RWPE2 (cell line): ENCODE results near the gene MYO5A.
A peak's percentile ranks its signal among the peaks of the same experiment; 100 is the strongest.

Experiments used
- ATAC-seq: fragments of 200-7000 bp; cut with Tn5 transposase; 3 replicates; pipeline ENCODE4 v1.9.1; 2021; ENCODE audit warnings: low read depth
- DNase-seq: peaks from one replicate; pipeline ENCODE4 v3.0.0-alpha.2; 2020; ENCODE audit warnings: low spot score
- H3K27ac ChIP-seq: fragments of 450-650 bp; 2 replicates; pipeline ENCODE4 v1.5.1; 2017; ENCODE audit warnings: mild to moderate bottlenecking; ENCODE audit not compliant: poor library complexity, severe bottlenecking
- H3K27me3 ChIP-seq: fragments of 250-450 bp; sonication (Bioruptor Pico); 2 replicates; pipeline ENCODE4 v1.5.1; 2021; ENCODE audit warnings: mild to moderate bottlenecking, moderate library complexity; ENCODE audit not compliant: insufficient read depth, poor library complexity, severe bottlenecking
- H3K36me3 ChIP-seq: fragments of 250-450 bp; sonication (Bioruptor Pico); 2 replicates; pipeline ENCODE4 v1.5.1; 2020; ENCODE audit warnings: low read depth, mild to moderate bottlenecking, moderate library complexity
- H3K4me1 ChIP-seq: fragments of 250-450 bp; sonication (Bioruptor Pico); 2 replicates; pipeline ENCODE4 v1.5.1; 2021; ENCODE audit warnings: mild to moderate bottlenecking, moderate library complexity; ENCODE audit not compliant: insufficient read depth, poor library complexity, severe bottlenecking
- H3K4me3 ChIP-seq: fragments of 250-450 bp; sonication (Bioruptor Pico); 2 replicates; pipeline ENCODE4 v1.5.1; 2021; ENCODE audit warnings: mild to moderate bottlenecking, moderate library complexity; ENCODE audit not compliant: severe bottlenecking
- H3K9me3 ChIP-seq: fragments of 250-450 bp; sonication (Bioruptor Pico); 2 replicates; pipeline ENCODE4 v1.5.1; 2021; ENCODE audit warnings: mild to moderate bottlenecking, moderate library complexity; ENCODE audit not compliant: severe bottlenecking
- CTCF ChIP-seq: fragments of 450-650 bp; IDR thresholded peaks from one replicate; pipeline ENCODE4 v1.5.1; 2017; ENCODE audit warnings: mild to moderate bottlenecking, moderate library complexity; ENCODE audit not compliant: poor library complexity, severe bottlenecking

Gene MYO5A

GRCh38 chr15:52540374-52541012 lies 11.8 kb upstream of the MYO5A start:
- DNase-seq (no peak), ATAC-seq (no peak)
- Histone ChIP-seq H3K9me3 (no peaks in the 10 kb centered on the region), H3K27ac (no peak overlapping the region), H3K27me3 (no peaks in the 10 kb centered on the region), H3K4me3 (no peak overlapping the region), H3K4me1 (no peaks in the 10 kb centered on the region), H3K36me3 (peaks cover 2% of the 10 kb centered on the region; the same call in 1 of the 2 replicates)
- TF ChIP-seq CTCF, result no peak

- H3K27me3 ChIP-seq, result no peaks in the 10 kb centered on the region
- TF ChIP-seq CTCF, result no peak
- no peak overlapping the region for H3K4me3 ChIP-seq
- no peak for DNase-seq
- no peak overlapping the region for H3K27ac ChIP-seq
- H3K36me3 ChIP-seq, result no peaks in the 10 kb centered on the region
- no peaks in the 10 kb centered on the region for H3K9me3 ChIP-seq
- no peak for ATAC-seq
- no peaks in the 10 kb centered on the region for H3K4me1 ChIP-seq
These were observed 8.8 kb upstream of the MYO5A start for GRCh38 chr15:52537459-52537858.

GRCh38 chr15:52532427-52532826 lies 3.7 kb upstream of the MYO5A start:
- Histone ChIP-seq H3K36me3 (no peaks in the 10 kb centered on the region), H3K4me1 (peaks cover 4% of the 10 kb centered on the region), H3K27ac (no peak overlapping the region), H3K9me3 (no peaks in the 10 kb centered on the region), H3K27me3 (no peaks in the 10 kb centered on the region), H3K4me3 (no peak overlapping the region)
- DNase-seq (no peak), ATAC-seq (no peak)
- TF ChIP-seq CTCF, result no peak

GRCh38 chr15:52529940-52530339 lies 1.3 kb upstream of the MYO5A start:
- DNase-seq, result no peak
- Histone ChIP-seq H3K27ac (no peak overlapping the region), H3K36me3 (no peaks in the 10 kb centered on the region), H3K9me3 (no peaks in the 10 kb centered on the region), H3K27me3 (no peaks in the 10 kb centered on the region), H3K4me1 (peaks cover 6% of the 10 kb centered on the region), H3K4me3 (no peak overlapping the region)
- TF ChIP-seq CTCF, result no peak
- ATAC-seq, result no peak

- Histone ChIP-seq H3K9me3 (no peaks in the 10 kb centered on the region), H3K4me1 (peaks cover 6% of the 10 kb centered on the region), H3K27me3 (no peaks in the 10 kb centered on the region), H3K36me3 (no peaks in the 10 kb centered on the region), H3K27ac (peak overlapping the region; percentile 28), H3K4me3 (peak overlapping the region; percentile 77)
- TF ChIP-seq CTCF, result peak; percentile 24
- DNase-seq (no peak), ATAC-seq (peak; percentile 44; the same call in 2 of the 3 replicates)
These were observed 753 bp upstream of the MYO5A start for GRCh38 chr15:52529341-52529924.
